B cell (primary cell): ENCODE data around the gene KLF3. TPM values are rescaled to one million over a fixed set of nuclear protein-coding genes. Genes with fewer than 3 reads are reported as not detected.

Source experiments
- ATAC-seq: fragments of 200-7000 bp; cut with Tn5 transposase; one replicate; pipeline ENCODE4 v1.10.0; 2021; ENCODE audit warnings: low read depth, mild to moderate bottlenecking, moderate number of reproducible peaks, moderate library complexity
- CTCF ChIA-PET: fragments of 350-600 bp; sonication (Branson Sonifier 250); formaldehyde crosslinking; loops from one replicate; lab custom pipeline; 2021; ENCODE audit warnings: antibody characterized with exemption, inconsistent platforms; lab: Charles Lee
- POLR2A ChIA-PET: fragments of 350-600 bp; sonication (Branson Sonifier 250); formaldehyde crosslinking; loops from one replicate; lab custom pipeline; 2021; ENCODE audit warnings: antibody characterized with exemption; lab: Charles Lee
- DNase-seq: peaks from one replicate; pipeline ENCODE4 v3.0.0; 2013
- H2AFZ ChIP-seq: 2 replicates; pipeline ENCODE4 v1.6.1; 2012; ENCODE audit warnings: mild to moderate bottlenecking, low read depth, low read length; ENCODE audit not compliant: insufficient read depth, poor library complexity, severe bottlenecking
- H3K27ac ChIP-seq, 2 donors: 1 replicate in 1 of 2; 2 replicates in 1 of 2; pipeline ENCODE4 v1.5.1; 2012 to 2013; ENCODE audit warnings: low read length in 2 of 2, mild to moderate bottlenecking in 2 of 2, moderate library complexity in 1 of 2
- H3K27me3 ChIP-seq, 4 experiments: fragments of 200-600 bp in 1 of 4; sonication (generic) in 1 of 4; replicated peaks in 1 of 4; 1 replicate in 2 of 4; 2 replicates in 2 of 4; pipeline versions ENCODE4 v1.6.1 to v1.7.0; 2013 to 2016; ENCODE audit warnings: low read length in 3 of 4, mild to moderate bottlenecking in 2 of 4, mixed read lengths in 1 of 4, moderate library complexity in 1 of 4; ENCODE audit not compliant: insufficient read depth in 4 of 4, control insufficient read depth in 3 of 4; ENCODE audit errors: control extremely low read depth in 1 of 4
- H3K36me3 ChIP-seq, 2 experiments: replicated peaks in 1 of 2; 1 replicate in 1 of 2; 2 replicates in 1 of 2; pipeline versions ENCODE4 v1.6.1 to v1.7.1; 2013; ENCODE audit warnings: low read length in 1 of 2; ENCODE audit not compliant: insufficient read depth in 2 of 2, control insufficient read depth in 1 of 2; ENCODE audit errors: control extremely low read depth in 1 of 2, extremely low read depth in 1 of 2
- H3K4me1 ChIP-seq, 2 donors: fragments of 200-600 bp in 1 of 2; sonication (generic) in 1 of 2; 1 replicate in 1 of 2; 2 replicates in 1 of 2; pipeline versions ENCODE4 v1.5.1 to v1.6.1; 2013 to 2017; ENCODE audit warnings: low read length in 2 of 2; ENCODE audit not compliant: control insufficient read depth in 2 of 2, insufficient read depth in 2 of 2
- H3K4me2 ChIP-seq: replicated peaks from 2 replicates; pipeline ENCODE3; 2012; ENCODE audit warnings: mild to moderate bottlenecking, low read depth, low read length; ENCODE audit not compliant: poor library complexity, severe bottlenecking
- H3K4me3 ChIP-seq, 5 experiments: fragments of 200-600 bp in 1 of 5; sonication (generic) in 1 of 5; 1 replicate in 3 of 5; 2 replicates in 2 of 5; pipeline versions ENCODE4 v1.5.1 to v1.7.0; 2011 to 2016; ENCODE audit warnings: low read length in 4 of 5, mild to moderate bottlenecking in 4 of 5, low read depth in 2 of 5, control low read depth in 1 of 5, moderate library complexity in 1 of 5; ENCODE audit not compliant: insufficient read depth in 1 of 5; ENCODE audit errors: control extremely low read depth in 1 of 5, extremely low read depth in 1 of 5
- H3K79me2 ChIP-seq: fragments of 200-600 bp; sonication (generic); one replicate; pipeline ENCODE4 v1.6.0; 2016; ENCODE audit warnings: low read length; ENCODE audit not compliant: control insufficient read depth, insufficient read depth
- H3K9ac ChIP-seq: fragments of 200-600 bp; sonication (generic); 2 replicates; pipeline ENCODE4 v1.6.1; 2017; ENCODE audit warnings: mild to moderate bottlenecking, low read length, moderate library complexity
- H3K9me3 ChIP-seq, 3 donors: one replicate each; pipeline versions ENCODE4 v1.6.1 to v1.7.1; 2013; ENCODE audit warnings: low read length in 2 of 3; ENCODE audit not compliant: control insufficient read depth in 2 of 3, insufficient read depth in 1 of 3; ENCODE audit errors: control extremely low read depth in 1 of 3
- H4K20me1 ChIP-seq: 2 replicates; pipeline ENCODE4 v1.6.0; 2012; ENCODE audit warnings: mild to moderate bottlenecking, low read length; ENCODE audit not compliant: insufficient read depth, control insufficient read depth, poor library complexity, severe bottlenecking
- H3K27ac Mint-ChIP-seq: one replicate; pipeline ENCODE4 v1.8.0; 2021; ENCODE audit warnings: mixed read lengths
- H3K27me3 Mint-ChIP-seq: one replicate; pipeline ENCODE4 v1.8.0; 2021; ENCODE audit warnings: mixed read lengths
- H3K4me1 Mint-ChIP-seq: one replicate; pipeline ENCODE4 v1.8.0; 2021; ENCODE audit warnings: mixed read lengths
- H3K4me3 Mint-ChIP-seq: one replicate; pipeline ENCODE4 v1.8.0; 2021; ENCODE audit warnings: mixed read lengths
- H3K9me3 Mint-ChIP-seq: one replicate; pipeline ENCODE4 v1.8.0; 2022; ENCODE audit warnings: mixed read lengths; ENCODE audit not compliant: insufficient read depth
- CTCF ChIP-seq: fragments of 200-600 bp; IDR thresholded peaks from one replicate; pipeline ENCODE4 v1.8.0; 2022; ENCODE audit warnings: antibody characterized with exemption, mild to moderate bottlenecking
- EZH2 ChIP-seq: IDR thresholded peaks from 2 replicates; pipeline ENCODE4 v1.6.1; 2012; ENCODE audit warnings: borderline replicate concordance, low read depth, mild to moderate bottlenecking, moderate library complexity, low read length; ENCODE audit not compliant: insufficient read depth, poor library complexity, severe bottlenecking
- WGBS: methylation state at CpG from one replicate; pipeline ENCODE4 v1.1.5; 2013; ENCODE audit warnings: missing lambda C conversion rate; ENCODE audit not compliant: insufficient coverage; 5-methylcytosine and 5-hydroxymethylcytosine counted together
- intact Hi-C: fragments of 100-400 bp; cut with micrococcal nuclease; formaldehyde crosslinking; loops from one replicate; pipeline ENCODE4 v1.10.0; 2022
- polyA plus RNA-seq: library from polyadenylated mRNA; depleted of rRNA; stranded (reverse); fragments of >200 nt; gene quantifications from 2 replicates; pipeline ENCODE4 v1.2.3, GENCODE V29; 2012
- total RNA-seq, 2 donors: library from RNA; stranded (reverse); fragments of 120-200 nt in 1 of 2; gene quantifications; 1 replicate in 1 of 2; 2 replicates in 1 of 2; pipeline versions ENCODE4 v1.2.3 to v1.2.4, GENCODE V29; 2013 to 2022

The KLF3 gene
- total and polyA plus RNA-seq, 2 donors (not counting 1 experiment from before 2014, with no cell fraction given): 32.9 to 51.9 TPM

- H3K79me2 ChIP-seq: peaks cover 37% of the 10 kb centered on the region
- no peaks in the 10 kb centered on the region for H3K27me3 Mint-ChIP-seq
Observed at GRCh38 chr4:38687571-38688011, 23.6 kb downstream of the KLF3 start.

GRCh38 chr4:38688676-38689355, 24.8 kb downstream of the KLF3 start:
- H2AFZ ChIP-seq: no peak overlapping the region
- no peak overlapping the region for H3K27ac ChIP-seq
- no peak for TF ChIP-seq EZH2
- TF ChIP-seq CTCF: no peak
- no peak overlapping the region for H3K4me2 ChIP-seq
- intact Hi-C loops: no loop called here
- no peak overlapping the region for H3K4me3 ChIP-seq
- Mint-ChIP-seq H3K4me3 (no peak overlapping the region), H3K4me1 (peaks cover 8% of the 10 kb centered on the region), H3K9me3 (no peaks in the 10 kb centered on the region), H3K27me3 (no peaks in the 10 kb centered on the region), H3K27ac (no peak overlapping the region)
- H3K27me3 ChIP-seq: no peaks in the 10 kb centered on the region
- peaks cover 3 to 66% of the 10 kb centered on the region in 2 experiments for H3K36me3 ChIP-seq
- POLR2A ChIA-PET: no interaction called here
- 98% methylated on average over 24 of the region's 26 CpGs for WGBS
- DNase-seq (no peak), ATAC-seq (no peak)
- H3K4me1 ChIP-seq: peaks cover 0 to 5% of the 10 kb centered on the region in 2 donors
- no peaks in the 10 kb centered on the region for H3K9me3 ChIP-seq
- peaks cover 64% of the 10 kb centered on the region for H4K20me1 ChIP-seq
- CTCF ChIA-PET: no interaction called here
- no peak overlapping the region for H3K9ac ChIP-seq
- peaks cover 32% of the 10 kb centered on the region for H3K79me2 ChIP-seq

More at GRCh38 chr4:38687571-38688011, 23.6 kb downstream of the KLF3 start:
- H3K27ac Mint-ChIP-seq: no peak overlapping the region
- 100% methylated on average over 1 of the region's 4 CpGs for WGBS
- H3K9me3 Mint-ChIP-seq: no peaks in the 10 kb centered on the region
- H2AFZ ChIP-seq: no peak overlapping the region
- ATAC-seq (no peak), DNase-seq (no peak)
- ChIA-PET POLR2A (no interaction called here), CTCF (interaction anchor here (1.0 to 2.6 kb wide), 2 partner anchors 12 to 507 kb away, joined by 3 to 14 read pairs; no protein-coding TSS in a partner anchor)
- H3K4me2 ChIP-seq: no peak overlapping the region
- TF ChIP-seq EZH2: no peak
- no peak overlapping the region for H3K9ac ChIP-seq
- peaks cover 14% of the 10 kb centered on the region for H3K4me1 Mint-ChIP-seq
- H3K4me3 Mint-ChIP-seq: no peak overlapping the region
- intact Hi-C loops: no loop called here
- H3K27ac ChIP-seq: no peak overlapping the region
- H3K27me3 ChIP-seq: no peaks in the 10 kb centered on the region
- no peak overlapping the region for H3K4me3 ChIP-seq
- H3K36me3 ChIP-seq: peaks cover 3 to 70% of the 10 kb centered on the region in 2 experiments
- H3K4me1 ChIP-seq: peaks cover 0 to 10% of the 10 kb centered on the region in 2 donors
- H4K20me1 ChIP-seq: peaks cover 71% of the 10 kb centered on the region
- no peaks in the 10 kb centered on the region for H3K9me3 ChIP-seq
